SK-N-SH (cell line): ENCODE data around the gene PER2.

Experiments
- CTCF ChIP-seq: fragments of 200-600 bp; sonication (generic); IDR thresholded peaks from 2 replicates; pipeline ENCODE4 v1.6.1; 2017; ENCODE audit warnings: antibody characterized with exemption, mild to moderate bottlenecking, moderate library complexity
- EP300 ChIP-seq, 2 experiments: IDR thresholded peaks; 2 replicates each; pipeline versions ENCODE4 v1.4.0 to v1.6.1; 2012; ENCODE audit warnings: borderline replicate concordance in 1 of 2, low read depth in 1 of 2, low read length in 1 of 2
- FOXM1 ChIP-seq: IDR thresholded peaks from 2 replicates; pipeline ENCODE4 v1.4.0; 2012; ENCODE audit warnings: low read depth, mild to moderate bottlenecking
- JUND ChIP-seq: IDR thresholded peaks from 2 replicates; pipeline ENCODE4 v1.4.0; 2012
- MXI1 ChIP-seq: IDR thresholded peaks from 2 replicates; pipeline ENCODE4 v1.6.1; 2012; ENCODE audit warnings: mild to moderate bottlenecking, low read depth, low read length, improper control_type of control experiment
- REST ChIP-seq: IDR thresholded peaks from 2 replicates; pipeline ENCODE4 v1.6.1; 2012; ENCODE audit warnings: mild to moderate bottlenecking, low read depth, low read length, moderate library complexity
- RFX5 ChIP-seq: IDR thresholded peaks from 2 replicates; pipeline ENCODE4 v1.6.1; 2012; ENCODE audit warnings: mild to moderate bottlenecking, improper control_type of control experiment, low read length
- SIN3A ChIP-seq: IDR thresholded peaks from 2 replicates; pipeline ENCODE4 v1.6.1; 2012; ENCODE audit warnings: low read depth, mild to moderate bottlenecking, low read length, moderate library complexity, borderline replicate concordance
- TEAD4 ChIP-seq: IDR thresholded peaks from 2 replicates; pipeline ENCODE4 v1.4.0; 2012; ENCODE audit warnings: mild to moderate bottlenecking, borderline replicate concordance; ENCODE audit not compliant: insufficient read depth

GRCh38 chr2:238224356-238225035, 63.9 kb downstream of the PER2 start:
- TF ChIP-seq TEAD4 (no peak), EP300 (IDR thresholded peaks at IDR 0.05; ENCODE audit: borderline replicate concordance in 1 of 2, low read depth in 1 of 2, low read length in 1 of 2) (no peak), SIN3A (no peak), CTCF (no peak), REST (no peak), MXI1 (no peak), FOXM1 (no peak), RFX5 (no peak), JUND (no peak)
